Naive thymus-derived CD8-positive, alpha-beta T cell (primary cell): Measurements from ENCODE around the gene TAPBPL. TPM values are rescaled to one million over a fixed set of nuclear protein-coding genes. Genes with fewer than 3 reads are reported as not detected.

Source experiments
- ATAC-seq, 2 donors: fragments of 150-1000 bp; cut with Tn5 transposase in 1 of 2; sonication (Bioruptor Pico), chemical (Tn5 transposase) in 1 of 2; 1 replicate in 1 of 2; 2 replicates in 1 of 2; pipeline ENCODE4 v1.10.0; 2021; ENCODE audit warnings: mild to moderate bottlenecking in 2 of 2, moderate library complexity in 2 of 2
- POLR2A ChIA-PET: fragments of 350-600 bp; sonication (Branson Sonifier 250); formaldehyde crosslinking; loops from one replicate; lab custom pipeline; 2021; ENCODE audit warnings: antibody characterized with exemption; lab: Charles Lee
- DNase-seq, 10 donors: peaks; one replicate each; pipeline versions ENCODE4 v3.0.0 to v3.0.0-alpha.2; 2020 to 2022
- H3K27ac Mint-ChIP-seq, 10 donors: one replicate each; pipeline ENCODE4 v1.8.0; 2020 to 2022; ENCODE audit warnings: mild to moderate bottlenecking in 10 of 10, mixed read lengths in 10 of 10, moderate library complexity in 4 of 10, inconsistent platforms in 1 of 10
- H3K27me3 Mint-ChIP-seq, 5 donors: one replicate each; pipeline ENCODE4 v1.8.0; 2021 to 2022; ENCODE audit warnings: mixed read lengths in 5 of 5
- H3K36me3 Mint-ChIP-seq, 3 donors: one replicate each; pipeline ENCODE4 v1.8.0; 2020 to 2022; ENCODE audit warnings: mixed read lengths in 3 of 3, mild to moderate bottlenecking in 2 of 3, inconsistent platforms in 1 of 3
- H3K4me1 Mint-ChIP-seq, 4 donors: one replicate each; pipeline ENCODE4 v1.8.0; 2021 to 2022; ENCODE audit warnings: mixed read lengths in 4 of 4
- H3K4me3 Mint-ChIP-seq, 10 donors: one replicate each; pipeline ENCODE4 v1.8.0; 2020 to 2022; ENCODE audit warnings: mild to moderate bottlenecking in 10 of 10, mixed read lengths in 10 of 10, moderate library complexity in 6 of 10, inconsistent platforms in 1 of 10
- H3K9me3 Mint-ChIP-seq, 9 donors: one replicate each; pipeline ENCODE4 v1.8.0; 2020 to 2022; ENCODE audit warnings: mixed read lengths in 9 of 9, mild to moderate bottlenecking in 3 of 9, inconsistent platforms in 1 of 9, moderate library complexity in 1 of 9
- polyA plus RNA-seq, 3 donors: library from polyadenylated mRNA; unstranded; fragments of 300-500 nt; fragmentation: Illumina TruSeq; gene quantifications; one replicate each; pipeline ENCODE4 v1.2.3, GENCODE V29; 2021
- total RNA-seq, 8 experiments: library from RNA in 2 of 8; stranded (reverse) in 2 of 8; gene quantifications; one replicate each; pipeline ENCODE4 v1.2.3 and lab custom pipeline; 2021 to 2026

Gene TAPBPL
- total and polyA plus RNA-seq, 5 experiments from 2014 or later, result 42.5 to 126 (median 46.0) TPM

DNA sequence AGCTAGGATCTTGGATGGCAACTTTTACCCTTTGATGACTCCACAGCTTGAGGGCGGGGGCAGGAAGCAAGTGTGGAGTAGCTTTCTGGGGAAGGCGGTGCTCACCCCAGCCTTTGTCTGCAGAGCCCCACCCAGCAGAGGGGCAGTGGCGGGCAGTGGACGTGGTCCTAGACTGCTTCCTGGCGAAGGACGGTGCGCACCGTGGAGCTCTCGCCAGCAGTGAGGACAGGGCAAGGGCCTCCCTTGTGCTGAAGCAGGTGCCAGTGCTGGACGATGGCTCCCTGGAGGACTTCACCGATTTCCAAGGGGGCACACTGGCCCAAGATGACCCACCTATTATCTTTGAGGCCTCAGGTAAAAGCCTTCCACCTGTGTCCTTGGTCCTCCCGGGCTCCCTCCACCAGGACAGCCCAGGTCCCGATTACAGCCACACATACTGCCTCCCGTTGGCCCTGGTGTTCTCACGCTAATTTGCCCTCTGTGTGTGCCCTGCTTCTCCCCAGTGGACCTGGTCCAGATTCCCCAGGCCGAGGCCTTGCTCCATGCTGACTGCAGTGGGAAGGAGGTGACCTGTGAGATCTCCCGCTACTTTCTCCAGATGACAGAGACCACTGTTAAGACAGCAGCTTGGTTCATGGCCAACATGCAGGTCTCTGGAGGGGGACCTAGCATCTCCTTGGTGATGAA is 1.2 kb downstream of the TAPBPL start:
- Mint-ChIP-seq H3K36me3 (peaks cover 6 to 84% (median 36%) of the 10 kb centered on the region in 3 donors), H3K9me3 (no peaks in the 10 kb centered on the region), H3K4me1 (peaks cover 43 to 81% (median 73%) of the 10 kb centered on the region in 4 donors), H3K27me3 (no peaks in the 10 kb centered on the region), H3K27ac (peak overlapping the region; percentile 95 to 100 (median 100)), H3K4me3 (peak overlapping the region; percentile 95 to 100 (median 98))
- ATAC-seq (no peak), DNase-seq (peak in 1 of 10 donors; percentile 25)
- POLR2A ChIA-PET, result interaction anchor here (0.8 to 25.3 kb wide), 8 partner anchors 1 to 117 kb away, joined by 3 to 1074 read pairs (median 46); partner anchors contain the start of genes CD27, MRPL51, TAPBPL and VAMP1

DNA sequence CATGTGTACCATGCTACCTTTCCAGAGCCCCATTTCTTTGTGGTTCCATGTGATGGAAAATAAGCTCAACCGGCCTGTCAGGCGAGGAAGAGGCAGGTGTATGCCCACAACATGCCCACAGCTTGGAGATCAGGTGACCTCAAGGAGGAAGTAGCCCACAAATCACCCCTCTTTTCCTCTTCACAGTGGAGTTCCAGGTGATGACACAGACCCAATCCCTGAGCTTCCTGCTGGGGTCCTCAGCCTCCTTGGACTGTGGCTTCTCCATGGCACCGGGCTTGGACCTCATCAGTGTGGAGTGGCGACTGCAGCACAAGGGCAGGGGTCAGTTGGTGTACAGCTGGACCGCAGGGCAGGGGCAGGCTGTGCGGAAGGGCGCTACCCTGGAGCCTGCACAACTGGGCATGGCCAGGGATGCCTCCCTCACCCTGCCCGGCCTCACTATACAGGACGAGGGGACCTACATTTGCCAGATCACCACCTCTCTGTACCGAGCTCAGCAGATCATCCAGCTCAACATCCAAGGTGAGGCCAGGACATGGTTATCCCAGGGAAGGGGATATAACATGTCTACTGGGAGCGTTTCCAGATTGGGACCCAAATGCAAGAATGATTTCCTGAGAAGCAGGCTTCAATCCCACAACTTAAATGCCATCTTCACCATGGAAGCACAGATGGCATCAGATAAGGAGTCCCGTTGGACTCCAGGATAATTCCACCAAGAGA is 5.5 kb downstream of the TAPBPL start:
- H3K4me3 Mint-ChIP-seq, result peak overlapping the region in 6 of 10 donors; percentile 22 to 42 (median 35)
- no peaks in the 10 kb centered on the region for H3K27me3 Mint-ChIP-seq
- peaks cover 47 to 90% (median 81%) of the 10 kb centered on the region in 4 donors for H3K4me1 Mint-ChIP-seq
- ATAC-seq (no peak), DNase-seq (no peak)
- H3K9me3 Mint-ChIP-seq, result no peaks in the 10 kb centered on the region
- POLR2A ChIA-PET, result interaction anchor here (0.9 to 25.3 kb wide), 7 partner anchors 8 to 131 kb away, joined by 3 to 1074 read pairs (median 5); partner anchors contain the start of genes CD27, TAPBPL and VAMP1
- H3K36me3 Mint-ChIP-seq, result peaks cover 18 to 89% (median 45%) of the 10 kb centered on the region in 3 donors
- H3K27ac Mint-ChIP-seq, result peak overlapping the region; percentile 83 to 95 (median 86)

DNA sequence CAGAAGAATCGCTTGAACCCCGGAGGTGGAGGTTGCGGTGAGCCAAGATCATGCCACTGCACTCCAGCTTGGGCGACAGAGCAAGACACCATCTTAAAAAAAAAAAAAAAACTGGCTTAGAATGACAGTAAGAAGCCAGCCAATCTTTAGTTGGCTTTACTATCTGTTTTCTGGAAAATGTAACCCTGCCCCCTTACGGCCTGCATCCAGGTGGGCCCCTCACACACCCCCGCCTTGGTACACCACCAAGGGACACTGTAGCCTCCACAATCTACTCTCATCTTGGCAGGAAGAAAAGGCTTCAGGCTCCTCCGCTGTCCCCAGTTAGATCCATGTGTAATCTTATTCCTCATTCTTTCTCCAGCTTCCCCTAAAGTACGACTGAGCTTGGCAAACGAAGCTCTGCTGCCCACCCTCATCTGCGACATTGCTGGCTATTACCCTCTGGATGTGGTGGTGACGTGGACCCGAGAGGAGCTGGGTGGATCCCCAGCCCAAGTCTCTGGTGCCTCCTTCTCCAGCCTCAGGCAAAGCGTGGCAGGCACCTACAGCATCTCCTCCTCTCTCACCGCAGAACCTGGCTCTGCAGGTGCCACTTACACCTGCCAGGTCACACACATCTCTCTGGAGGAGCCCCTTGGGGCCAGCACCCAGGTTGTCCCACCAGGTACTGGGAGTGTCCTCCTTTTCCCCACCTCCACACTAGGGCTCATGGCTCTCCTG is 6.6 kb downstream of the TAPBPL start:
- Mint-ChIP-seq H3K4me3 (peak overlapping the region in 9 of 10 donors; percentile 3 to 63 (median 42)), H3K27me3 (no peaks in the 10 kb centered on the region), H3K27ac (peak overlapping the region; percentile 85 to 96 (median 94)), H3K36me3 (peaks cover 18 to 92% (median 47%) of the 10 kb centered on the region in 3 donors), H3K9me3 (no peaks in the 10 kb centered on the region), H3K4me1 (peaks cover 52 to 92% (median 81%) of the 10 kb centered on the region in 4 donors)
- no peak for ATAC-seq
- DNase-seq, result no peak
- POLR2A ChIA-PET, result interaction anchor here (0.7 to 25.3 kb wide), 7 partner anchors 12 to 114 kb away, joined by 3 to 1074 read pairs (median 4); partner anchors contain the start of genes CD27, MRPL51, TAPBPL and VAMP1

DNA sequence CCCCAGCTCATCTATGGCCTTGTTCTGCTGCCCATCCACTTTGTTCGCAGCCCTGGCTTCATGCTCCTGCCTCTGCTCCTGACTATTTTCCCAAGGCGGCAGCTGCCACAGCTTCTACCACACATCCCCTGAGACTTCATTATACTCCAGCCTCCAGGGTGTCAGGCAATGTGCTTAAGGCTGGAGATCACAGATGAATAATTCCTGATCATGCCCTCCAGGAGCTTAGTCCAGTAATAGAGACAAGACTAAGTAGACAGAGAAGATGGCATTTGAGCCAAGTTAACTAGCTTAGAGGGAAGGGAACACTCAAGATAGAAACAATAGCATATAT is 7.1 kb downstream of the TAPBPL start:
- peaks cover 54 to 92% (median 82%) of the 10 kb centered on the region in 4 donors for H3K4me1 Mint-ChIP-seq
- DNase-seq, result no peak
- no peaks in the 10 kb centered on the region for H3K27me3 Mint-ChIP-seq
- POLR2A ChIA-PET, result interaction anchor here (0.7 to 25.3 kb wide), 7 partner anchors 12 to 172 kb away, joined by 3 to 1074 read pairs (median 4); partner anchors contain the start of genes CD27, MRPL51, TAPBPL and VAMP1
- peak overlapping the region; percentile 13 to 63 (median 42) for H3K4me3 Mint-ChIP-seq
- peaks cover 18 to 91% (median 48%) of the 10 kb centered on the region in 3 donors for H3K36me3 Mint-ChIP-seq
- H3K27ac Mint-ChIP-seq, result peak overlapping the region; percentile 85 to 96 (median 94)
- ATAC-seq, result no peak
- H3K9me3 Mint-ChIP-seq, result no peaks in the 10 kb centered on the region

DNA sequence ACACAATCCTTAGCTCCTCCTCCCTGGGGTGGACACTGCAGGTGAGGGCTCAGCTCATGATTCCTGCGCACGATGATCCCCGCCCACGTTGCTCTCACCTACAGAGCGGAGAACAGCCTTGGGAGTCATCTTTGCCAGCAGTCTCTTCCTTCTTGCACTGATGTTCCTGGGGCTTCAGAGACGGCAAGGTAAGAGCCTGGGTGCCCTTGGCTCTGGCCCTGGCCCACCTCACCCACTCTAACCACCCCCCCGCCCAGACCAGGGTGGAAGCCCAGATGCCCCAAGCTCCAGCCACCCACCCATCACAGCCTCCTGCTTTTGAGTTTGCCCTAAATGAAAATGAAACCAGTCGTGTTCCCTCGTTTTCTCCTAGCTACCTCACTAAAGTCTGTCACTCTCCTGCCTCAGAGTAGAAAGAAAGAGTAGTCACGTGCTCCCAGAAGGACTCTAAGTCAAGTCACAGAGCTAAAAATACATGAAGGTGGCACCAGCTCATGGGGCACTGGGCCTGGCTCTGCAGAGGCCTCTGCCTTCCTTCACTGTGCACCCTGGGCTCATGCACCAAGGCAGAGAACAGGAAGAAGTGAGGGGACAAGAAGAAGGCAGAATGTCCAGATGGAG is 9.0 kb downstream of the TAPBPL start:
- Mint-ChIP-seq H3K27ac (peak overlapping the region; percentile 94 to 100 (median 98)), H3K9me3 (no peaks in the 10 kb centered on the region), H3K27me3 (no peaks in the 10 kb centered on the region), H3K36me3 (peaks cover 15 to 87% (median 51%) of the 10 kb centered on the region in 3 donors), H3K4me1 (peaks cover 62 to 94% (median 86%) of the 10 kb centered on the region in 4 donors), H3K4me3 (peak overlapping the region; percentile 67 to 89 (median 81))
- DNase-seq (peak in 5 of 10 donors; percentile 12 to 57 (median 51)), ATAC-seq (peak; percentile 3 to 24)
- POLR2A ChIA-PET, result interaction anchor here (0.9 to 25.3 kb wide), 10 partner anchors 10 to 392 kb away, joined by 3 to 1074 read pairs (median 40); partner anchors contain the start of genes CD27, GAPDH, MRPL51 and TAPBPL

DNA sequence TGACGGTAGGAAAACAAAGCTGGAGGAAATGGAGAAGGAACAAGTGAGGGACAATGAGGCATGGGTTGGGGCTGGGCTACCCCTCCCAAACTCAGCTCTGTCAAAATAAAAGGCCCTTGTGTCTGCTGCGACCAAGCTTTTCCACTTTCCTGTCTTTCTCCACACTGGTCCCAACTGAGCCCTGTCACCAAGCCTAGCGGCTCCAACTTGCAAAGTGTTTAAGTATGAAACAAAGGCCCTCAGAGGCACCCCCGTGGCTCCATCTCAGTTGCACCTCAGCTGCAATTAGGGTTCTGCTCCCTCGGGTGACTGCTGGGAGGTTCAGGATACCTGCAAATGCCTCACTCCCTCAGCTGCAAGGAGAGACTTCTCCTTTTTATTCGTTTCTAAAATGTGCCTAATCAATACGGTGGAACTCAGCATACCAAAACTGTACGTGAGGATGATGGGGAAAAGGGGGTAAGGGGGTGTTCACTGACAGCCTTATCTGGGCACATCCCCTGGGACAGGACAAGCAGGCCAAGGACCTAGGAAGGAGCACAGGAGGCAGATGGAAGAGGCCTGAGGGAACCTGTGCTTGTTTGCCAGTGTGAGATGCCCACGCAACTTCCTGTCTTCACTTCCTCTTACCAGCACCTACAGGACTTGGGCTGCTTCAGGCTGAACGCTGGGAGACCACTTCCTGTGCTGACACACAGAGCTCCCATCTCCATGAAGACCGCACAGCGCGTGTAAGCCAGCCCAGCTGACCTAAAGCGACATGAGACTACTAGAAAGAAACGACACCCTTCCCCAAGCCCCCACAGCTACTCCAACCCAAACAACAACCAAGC is 9.8 kb downstream of the TAPBPL start:
- H3K4me3 Mint-ChIP-seq, result peak overlapping the region; percentile 67 to 89 (median 81)
- peak overlapping the region; percentile 94 to 100 (median 98) for H3K27ac Mint-ChIP-seq
- POLR2A ChIA-PET, result interaction anchor here (0.7 to 25.3 kb wide), 13 partner anchors 9 to 391 kb away, joined by 3 to 1074 read pairs (median 10); partner anchors contain the start of genes CD27, GAPDH, MRPL51 and TAPBPL
- H3K27me3 Mint-ChIP-seq, result no peaks in the 10 kb centered on the region
- ATAC-seq (peak; percentile 79 to 93), DNase-seq (peak; percentile 59 to 93 (median 83))
- H3K36me3 Mint-ChIP-seq, result peaks cover 15 to 87% (median 49%) of the 10 kb centered on the region in 3 donors
- H3K9me3 Mint-ChIP-seq, result no peaks in the 10 kb centered on the region
- peaks cover 63 to 94% (median 91%) of the 10 kb centered on the region in 4 donors for H3K4me1 Mint-ChIP-seq

DNA sequence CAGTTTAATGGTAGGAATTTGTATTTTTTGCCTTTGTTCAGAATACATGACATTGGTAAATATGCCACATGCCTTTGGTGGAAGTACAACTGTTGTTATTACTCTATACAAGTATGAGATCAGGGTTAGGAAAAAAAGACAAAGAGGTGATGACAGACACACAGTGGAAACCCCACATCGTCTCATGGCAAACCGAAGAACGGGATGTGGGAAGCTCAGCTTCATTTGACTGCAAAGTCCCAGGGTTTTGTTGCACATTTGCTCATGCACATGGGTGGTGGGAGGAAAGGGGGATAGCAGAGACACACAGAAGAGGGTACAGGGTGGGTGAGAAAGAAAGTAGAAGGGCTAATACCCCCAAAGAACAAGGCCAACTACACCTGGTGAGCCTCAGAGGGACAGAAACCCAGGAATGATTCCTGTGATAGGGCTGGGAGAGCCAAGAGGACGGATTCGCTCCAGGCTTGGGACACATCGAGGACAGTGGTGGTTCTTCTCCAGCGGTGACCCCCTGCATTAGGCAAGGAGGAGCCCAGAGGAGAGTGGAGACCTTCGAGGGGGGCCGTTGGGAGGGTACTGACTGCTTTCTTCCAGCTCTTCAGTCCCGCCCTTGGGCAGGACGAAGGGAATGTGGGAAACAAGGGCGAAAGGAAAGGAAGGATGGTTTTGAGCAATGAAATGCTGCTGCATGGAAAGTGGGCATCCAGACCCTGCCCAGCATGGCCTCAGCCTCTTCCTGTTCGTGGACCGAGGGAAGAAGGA is 10.6 kb downstream of the TAPBPL start:
- DNase-seq, result peak in 3 of 10 donors; percentile 44 to 51 (median 45)
- peaks cover 15 to 87% (median 43%) of the 10 kb centered on the region in 3 donors for H3K36me3 Mint-ChIP-seq
- H3K27ac Mint-ChIP-seq, result peak overlapping the region; percentile 94 to 100 (median 98)
- H3K4me3 Mint-ChIP-seq, result peak overlapping the region; percentile 67 to 89 (median 83)
- H3K4me1 Mint-ChIP-seq, result peaks cover 62 to 94% (median 91%) of the 10 kb centered on the region in 4 donors
- POLR2A ChIA-PET, result interaction anchor here (0.7 to 25.3 kb wide), 11 partner anchors 8 to 390 kb away, joined by 3 to 1074 read pairs (median 23); partner anchors contain the start of genes CD27, GAPDH, MRPL51 and TAPBPL
- no peaks in the 10 kb centered on the region for H3K9me3 Mint-ChIP-seq
- peak in 1 of 2 donors; percentile 58 for ATAC-seq
- H3K27me3 Mint-ChIP-seq, result no peaks in the 10 kb centered on the region

DNA sequence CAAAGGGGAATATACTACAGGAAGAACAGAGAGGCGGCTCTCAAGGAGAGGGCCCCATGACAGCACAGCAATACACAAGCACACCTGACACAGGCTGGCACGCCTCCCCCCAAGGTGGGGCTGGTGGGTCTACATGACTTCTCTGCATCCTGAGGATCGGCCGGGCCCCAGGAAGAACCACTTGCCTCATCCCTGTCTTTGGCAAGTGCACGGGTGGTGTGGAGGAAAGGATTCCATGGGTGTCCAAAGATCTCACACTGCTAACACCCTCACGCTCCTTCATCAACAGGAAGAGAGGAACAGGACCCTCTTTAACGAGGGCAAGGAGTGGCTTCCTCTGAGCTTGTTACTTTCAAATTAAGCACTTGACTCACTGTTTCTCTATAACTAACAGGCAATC is 11.4 kb downstream of the TAPBPL start:
- H3K36me3 Mint-ChIP-seq, result peaks cover 15 to 83% (median 42%) of the 10 kb centered on the region in 3 donors

DNA sequence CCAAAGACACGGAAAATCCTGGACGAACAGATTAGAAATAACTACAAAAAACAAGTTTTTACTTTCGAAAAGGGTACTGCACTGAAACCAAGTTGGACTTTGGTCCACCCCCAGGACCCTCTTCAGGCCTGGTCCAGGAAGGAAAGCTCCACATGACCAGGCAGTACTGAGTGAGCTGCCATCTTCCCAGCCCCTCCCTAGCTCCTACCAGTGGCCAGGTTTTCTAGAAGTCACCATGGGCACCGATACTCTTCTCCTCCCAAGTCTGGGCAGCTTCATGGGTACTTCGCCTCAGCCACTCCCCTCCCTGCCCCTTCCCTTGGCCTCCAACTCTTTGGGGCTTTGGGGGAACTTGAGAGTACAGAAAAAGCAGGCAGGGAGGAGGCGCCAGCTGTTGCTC is 12.0 kb downstream of the TAPBPL start:
- POLR2A ChIA-PET, result interaction anchor here (0.7 to 25.3 kb wide), 11 partner anchors 20 to 225 kb away, joined by 3 to 1074 read pairs (median 12); partner anchors contain the start of genes CD27, GAPDH, MRPL51 and NCAPD2
- H3K9me3 Mint-ChIP-seq, result no peaks in the 10 kb centered on the region
- H3K27ac Mint-ChIP-seq, result peak overlapping the region; percentile 94 to 100 (median 98)
- H3K4me1 Mint-ChIP-seq, result peaks cover 63 to 97% (median 93%) of the 10 kb centered on the region in 4 donors
- H3K36me3 Mint-ChIP-seq, result peaks cover 9 to 80% (median 36%) of the 10 kb centered on the region in 3 donors
- H3K27me3 Mint-ChIP-seq, result no peaks in the 10 kb centered on the region
- DNase-seq (no peak), ATAC-seq (no peak)
- peak overlapping the region; percentile 67 to 89 (median 83) for H3K4me3 Mint-ChIP-seq

More for the DNA sequence above, 11.4 kb downstream of the TAPBPL start:
- Mint-ChIP-seq H3K4me3 (peak overlapping the region; percentile 67 to 89 (median 83)), H3K4me1 (peaks cover 66 to 97% (median 93%) of the 10 kb centered on the region in 4 donors), H3K9me3 (no peaks in the 10 kb centered on the region), H3K27ac (peak overlapping the region; percentile 94 to 100 (median 98)), H3K27me3 (no peaks in the 10 kb centered on the region)
- DNase-seq, result peak in 5 of 10 donors; percentile 19 to 50 (median 25)
- POLR2A ChIA-PET, result interaction anchor here (0.7 to 25.3 kb wide), 12 partner anchors 8 to 226 kb away, joined by 3 to 1074 read pairs (median 18); partner anchors contain the start of genes CD27, GAPDH, MRPL51 and NCAPD2
- ATAC-seq, result peak in 1 of 2 donors; percentile 35
